Measurements from ENCODE around the gene RPL13. TPM values are rescaled to one million over a fixed set of nuclear protein-coding genes. Genes with fewer than 3 reads are reported as not detected.

RPL13 gene
- total and polyA plus RNA-seq, 4 donors = 699 to 2,663 (median 1,571) TPM

GRCh38 chr16:89582614-89583196 is 22.2 kb downstream of the RPL13 start:
- WGBS = 96% methylated on average over 19 of the region's 19 CpGs
- Histone ChIP-seq H3K4me1 (ENCODE audit: control insufficient read depth in 4 of 4, insufficient read depth in 4 of 4, low read length in 3 of 4) (peaks cover 6 to 13% (median 6%) of the 10 kb centered on the region in 4 donors), H3K4me3 (ENCODE audit: low read depth in 1 of 3, low read length in 3 of 3) (no peak overlapping the region), H3K36me3 (ENCODE audit: control insufficient read depth in 4 of 4, insufficient read depth in 3 of 4, low read depth in 1 of 4, low read length in 3 of 4) (no peaks in the 10 kb centered on the region), H3K9ac (ENCODE audit: low read depth in 1 of 2, low read length in 2 of 2) (peak overlapping the region in 1 of 2 donors; percentile 47), H3K27ac (ENCODE audit: low read depth in 1 of 2, low read length in 2 of 2) (peak overlapping the region; percentile 68 to 69), H3K9me3 (ENCODE audit: control insufficient read depth in 4 of 4, low read length in 3 of 4) (no peaks in the 10 kb centered on the region), H3K27me3 (ENCODE audit: control insufficient read depth in 4 of 4, insufficient read depth in 4 of 4, low read length in 3 of 4) (no peaks in the 10 kb centered on the region)
- DNase-seq (ENCODE audit: low spot score) = no peak
- no peak for TF ChIP-seq EGR1 (IDR thresholded peaks at IDR 0.05; ENCODE audit: low read depth in 2 of 2)
- no peak for TF ChIP-seq FOXA2 (IDR thresholded peaks at IDR 0.05)
- no peak for TF ChIP-seq HNF4G (IDR thresholded peaks at IDR 0.05)
- no peak for TF ChIP-seq MAX (IDR thresholded peaks at IDR 0.05)
- no peak for TF ChIP-seq TAF1 (conservative IDR thresholded peaks at IDR 0.05)
- TF ChIP-seq REST (IDR thresholded peaks at IDR 0.05) = no peak
- no peak for TF ChIP-seq GABPA (IDR thresholded peaks at IDR 0.05 in 1 of 2, conservative IDR thresholded peaks at IDR 0.05 in 1 of 2)
- no peak for TF ChIP-seq YY1 (IDR thresholded peaks at IDR 0.05)
- TF ChIP-seq FOXA1 (IDR thresholded peaks at IDR 0.05) = no peak
- no peak for TF ChIP-seq SP1 (IDR thresholded peaks at IDR 0.05)
- TF ChIP-seq NR2F2 (IDR thresholded peaks at IDR 0.05) = no peak
- no peak for TF ChIP-seq HNF4A (conservative IDR thresholded peaks at IDR 0.05)
- no peak for TF ChIP-seq RXRA (IDR thresholded peaks at IDR 0.05)
- no peak for TF ChIP-seq CTCF (IDR thresholded peaks at IDR 0.05; ENCODE audit: low read depth, low read length, missing input control)
- no peak for TF ChIP-seq RAD21 (IDR thresholded peaks at IDR 0.05)
- no peak for TF ChIP-seq ZBTB33 (IDR thresholded peaks at IDR 0.05)
- TF ChIP-seq ATF3 (IDR thresholded peaks at IDR 0.05) = no peak
- no peak for TF ChIP-seq JUND (IDR thresholded peaks at IDR 0.05)
